Right lobe of liver (tissue), 6 donors: ENCODE data around the gene IRAK1. TPM values are rescaled to one million over a fixed set of nuclear protein-coding genes. Genes with fewer than 3 reads are reported as not detected.
A peak's percentile ranks its signal among the peaks of the same experiment; 100 is the strongest.

Experiments
- ATAC-seq, 4 donors: fragments of 200-7000 bp; cut with Tn5 transposase; one replicate each; pipeline ENCODE4 v1.9.1; 2020; ENCODE audit warnings: mild to moderate bottlenecking in 4 of 4, moderate library complexity in 4 of 4
- DNase-seq, 3 donors: peaks; one replicate each; pipeline ENCODE4 v3.0.0-alpha.2; 2020
- H3K27ac ChIP-seq, 3 donors: fragments of 200-600 bp; one replicate each; pipeline ENCODE4 v1.8.0; 2022
- H3K27me3 ChIP-seq, 2 donors: fragments of 200-600 bp; one replicate each; pipeline ENCODE4 v1.8.0; 2022
- H3K36me3 ChIP-seq, 4 donors: fragments of 200-600 bp; sonication (generic) in 1 of 4; one replicate each; pipeline versions ENCODE4 v1.5.1 to v1.8.0; 2017 to 2022; ENCODE audit warnings: control low read depth in 1 of 4
- H3K4me1 ChIP-seq, 4 donors: fragments of 200-600 bp; sonication (generic) in 1 of 4; one replicate each; pipeline versions ENCODE4 v1.5.1 to v1.8.0; 2017 to 2022; ENCODE audit warnings: control low read depth in 1 of 4
- H3K4me3 ChIP-seq, 3 donors: fragments of 200-600 bp; one replicate each; pipeline ENCODE4 v1.8.0; 2022
- H3K9me3 ChIP-seq, 4 donors: fragments of 200-600 bp; sonication (generic) in 1 of 4; one replicate each; pipeline versions ENCODE4 v1.5.1 to v1.8.0; 2017 to 2022; ENCODE audit warnings: control low read depth in 1 of 4
- POLR2A ChIP-seq: fragments of 450-650 bp; IDR thresholded peaks from one replicate; pipeline ENCODE4 v1.6.1; 2017; ENCODE audit warnings: antibody characterized with exemption, mild to moderate bottlenecking
- WGBS: methylation state at CpG from one replicate; pipeline ENCODE4 v1.1.6; 2018; ENCODE audit warnings: low coverage, low lambda C conversion rate; ENCODE audit not compliant: insufficient coverage; ENCODE audit errors: missing lambda C conversion rate; 5-methylcytosine and 5-hydroxymethylcytosine counted together
- intact Hi-C, 2 donors: fragments of 100-400 bp; cut with DNase I; formaldehyde crosslinking; loops; one replicate each; pipeline versions ENCODE4 v1.11.2 to v1.14.1; 2022
- total RNA-seq, 6 experiments: library from RNA; depleted of rRNA in 2 of 6; stranded (reverse); fragments of >200 nt in 2 of 6; fragmentation: NEBNext Ultra II Directional in 3 of 6; extraction: Animal tissue kit (Norgen Biotek cat#: 25700) in 3 of 6; gene quantifications; one replicate each; pipeline versions ENCODE4 v1.1.0 to v1.2.4, GENCODE V29; 2016 to 2023
- TF ChIP-seq, protein P1 (sequence below), 4 donors: fragments of 200-600 bp in 3 of 4; fragments of 450-650 bp in 1 of 4; IDR thresholded peaks; one replicate each; pipeline versions ENCODE4 v1.5.1 to v1.8.0; 2016 to 2022; ENCODE audit warnings: antibody characterized with exemption in 4 of 4, mild to moderate bottlenecking in 2 of 4
- donor health status: DM: no; HTN: yes; CAD: no.
- donor health status: DM: no; HTN: no; CAD: no.
- donor health status: DM: no; HTN: no; CAD: no.
- donor health status: DM: no; HTN: yes; CAD: no.
- donor health status: DM: no; HTN: yes; CAD: no.

The IRAK1 gene
- total RNA-seq, 6 experiments from 2014 or later: 27.4 to 77.7 (median 41.4) TPM

DNA sequence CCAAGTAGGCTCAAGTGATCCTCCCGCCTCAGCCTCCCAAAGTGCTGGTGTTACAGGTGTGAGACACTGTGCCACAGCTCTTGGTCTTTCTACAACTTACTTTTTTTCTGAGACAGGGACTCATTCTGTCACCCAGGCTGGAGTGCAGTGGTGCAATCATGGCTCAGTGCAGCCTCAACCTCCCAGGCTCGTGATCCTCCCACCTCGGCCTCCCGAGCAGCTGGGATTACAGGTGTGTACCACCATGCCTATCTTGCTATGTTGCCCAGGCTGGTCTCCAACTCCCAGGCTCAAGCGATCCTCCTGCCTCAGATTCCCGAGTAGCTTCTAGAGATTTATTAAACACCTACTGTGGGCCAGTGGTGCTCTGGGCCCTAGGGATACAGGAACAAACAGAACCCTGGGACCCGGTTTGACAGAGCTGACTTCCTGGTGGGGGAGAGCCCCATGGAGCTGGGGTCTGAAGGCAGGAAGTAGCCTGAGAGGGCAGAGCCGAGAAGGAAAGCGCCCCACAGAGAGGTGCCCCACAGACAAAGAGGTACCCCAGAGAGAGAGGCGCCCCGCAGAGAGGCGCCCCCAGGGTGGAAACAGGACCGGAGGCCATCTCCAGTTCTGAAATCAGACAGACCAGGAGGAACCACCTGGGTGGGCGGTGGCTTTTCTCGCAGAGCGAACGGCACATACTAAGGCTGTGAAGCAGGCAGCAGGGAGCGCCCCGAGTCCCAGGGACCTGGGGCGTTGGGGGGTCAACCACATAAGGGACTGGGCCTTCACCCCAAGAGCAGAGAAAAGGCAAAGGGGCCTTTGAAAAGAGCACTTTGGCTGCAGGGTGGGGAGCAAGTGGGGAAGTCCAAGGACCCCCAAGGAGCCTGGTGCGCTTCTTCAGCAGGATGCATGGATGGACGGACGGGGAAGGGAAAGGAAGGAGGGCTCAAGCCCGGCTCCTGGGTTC, 5.0 kb downstream of the IRAK1 start:
- Histone ChIP-seq H3K27ac (no peak overlapping the region), H3K9me3 (no peaks in the 10 kb centered on the region), H3K4me3 (no peak overlapping the region), H3K36me3 (peaks cover 0 to 5% (median 0%) of the 10 kb centered on the region in 4 donors), H3K4me1 (peaks cover 0 to 4% (median 0%) of the 10 kb centered on the region in 4 donors), H3K27me3 (no peaks in the 10 kb centered on the region)
- ATAC-seq: no peak
- TF ChIP-seq, protein P1, sequence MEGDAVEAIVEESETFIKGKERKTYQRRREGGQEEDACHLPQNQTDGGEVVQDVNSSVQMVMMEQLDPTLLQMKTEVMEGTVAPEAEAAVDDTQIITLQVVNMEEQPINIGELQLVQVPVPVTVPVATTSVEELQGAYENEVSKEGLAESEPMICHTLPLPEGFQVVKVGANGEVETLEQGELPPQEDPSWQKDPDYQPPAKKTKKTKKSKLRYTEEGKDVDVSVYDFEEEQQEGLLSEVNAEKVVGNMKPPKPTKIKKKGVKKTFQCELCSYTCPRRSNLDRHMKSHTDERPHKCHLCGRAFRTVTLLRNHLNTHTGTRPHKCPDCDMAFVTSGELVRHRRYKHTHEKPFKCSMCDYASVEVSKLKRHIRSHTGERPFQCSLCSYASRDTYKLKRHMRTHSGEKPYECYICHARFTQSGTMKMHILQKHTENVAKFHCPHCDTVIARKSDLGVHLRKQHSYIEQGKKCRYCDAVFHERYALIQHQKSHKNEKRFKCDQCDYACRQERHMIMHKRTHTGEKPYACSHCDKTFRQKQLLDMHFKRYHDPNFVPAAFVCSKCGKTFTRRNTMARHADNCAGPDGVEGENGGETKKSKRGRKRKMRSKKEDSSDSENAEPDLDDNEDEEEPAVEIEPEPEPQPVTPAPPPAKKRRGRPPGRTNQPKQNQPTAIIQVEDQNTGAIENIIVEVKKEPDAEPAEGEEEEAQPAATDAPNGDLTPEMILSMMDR (IDR thresholded peaks at IDR 0.05): no peak
- TF ChIP-seq POLR2A: no peak
- no peak for DNase-seq
- 74% methylated on average over 9 of the region's 24 CpGs for WGBS
- intact Hi-C loops: no loop called here

DNA sequence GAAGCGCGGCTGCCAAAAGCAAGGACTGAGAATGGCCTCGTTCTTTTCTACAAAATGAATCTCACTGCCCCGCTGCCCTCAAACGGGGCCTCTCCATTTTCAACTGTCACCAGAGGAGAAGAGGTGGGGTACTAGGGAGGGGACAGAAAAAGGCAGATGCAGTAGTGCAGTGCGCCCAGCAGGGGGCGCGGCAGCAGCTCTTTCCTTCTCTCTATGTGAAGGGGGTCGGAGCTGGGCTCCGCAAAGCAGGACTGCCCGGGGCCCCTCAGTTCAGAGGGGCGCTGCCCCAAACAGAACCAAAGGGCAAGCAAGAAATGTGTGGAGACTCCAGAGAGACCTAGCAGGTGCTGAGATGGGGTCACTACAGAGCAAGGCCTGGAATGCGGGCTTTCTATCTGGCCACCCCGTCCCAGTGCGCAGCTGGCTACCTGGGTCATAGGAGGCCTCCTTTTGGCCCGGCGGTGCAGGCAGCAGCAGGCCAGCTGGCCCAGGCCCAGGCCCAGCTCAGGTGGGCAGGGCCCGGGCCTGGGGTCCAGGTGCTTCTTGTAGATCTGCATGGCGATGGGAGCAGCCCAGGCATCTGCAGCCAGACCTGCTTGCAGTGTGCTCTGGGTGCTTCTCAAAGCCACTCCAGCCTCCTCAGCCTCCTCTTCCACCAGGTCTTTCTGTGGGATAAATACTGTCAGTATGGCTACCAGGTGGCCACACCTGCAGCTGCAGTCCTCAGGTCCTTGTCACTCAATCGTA, 5.9 kb downstream of the IRAK1 start:
- no peak for TF ChIP-seq POLR2A
- TF ChIP-seq, protein P1 (IDR thresholded peaks at IDR 0.05): peak; percentile 73 to 93 (median 92)
- ATAC-seq: peak; percentile 50 to 72 (median 62)
- no peak for DNase-seq
- Histone ChIP-seq H3K4me1 (peaks cover 0 to 4% (median 0%) of the 10 kb centered on the region in 4 donors), H3K27me3 (no peaks in the 10 kb centered on the region), H3K27ac (no peak overlapping the region), H3K36me3 (peaks cover 0 to 5% (median 0%) of the 10 kb centered on the region in 4 donors), H3K9me3 (no peaks in the 10 kb centered on the region), H3K4me3 (no peak overlapping the region)
- intact Hi-C loops: no loop called here
- WGBS: 45% methylated on average over 6 of the region's 20 CpGs

GRCh38 chrX:154013001-154013421, 6.7 kb downstream of the IRAK1 start:
- no peaks in the 10 kb centered on the region for H3K27me3 ChIP-seq
- H3K9me3 ChIP-seq: no peaks in the 10 kb centered on the region
- peaks cover 0 to 5% (median 0%) of the 10 kb centered on the region in 4 donors for H3K36me3 ChIP-seq
- intact Hi-C loops: no loop called here
- H3K4me3 ChIP-seq: no peak overlapping the region
- no CpG with 5 or more reads among the region's 17 CpGs for WGBS
- ATAC-seq: no peak
- no peak for DNase-seq
- H3K27ac ChIP-seq: no peak overlapping the region
- peaks cover 0 to 4% (median 0%) of the 10 kb centered on the region in 4 donors for H3K4me1 ChIP-seq
- TF ChIP-seq POLR2A: no peak
- TF ChIP-seq, protein P1 (IDR thresholded peaks at IDR 0.05): no peak

- Histone ChIP-seq H3K4me1 (peaks cover 0 to 4% (median 0%) of the 10 kb centered on the region in 4 donors), H3K36me3 (peaks cover 0 to 5% (median 0%) of the 10 kb centered on the region in 4 donors), H3K27me3 (no peaks in the 10 kb centered on the region), H3K9me3 (no peaks in the 10 kb centered on the region), H3K27ac (no peak overlapping the region), H3K4me3 (no peak overlapping the region)
- ATAC-seq (no peak), DNase-seq (no peak)
- no CpG with 5 or more reads among the region's 17 CpGs for WGBS
- intact Hi-C loops: no loop called here
- TF ChIP-seq, protein P1 (IDR thresholded peaks at IDR 0.05): no peak
These were observed 7.2 kb downstream of the IRAK1 start for GRCh38 chrX:154012336-154012991.
